ENCODE data around the gene TMPRSS11B.
A peak's percentile ranks its signal among the peaks of the same experiment; 100 is the strongest.
"Not testable (repeated sequence)": the region's sequence is repeated elsewhere in the genome, so short reads cannot be mapped to it uniquely, and the experiment has no call there.

The TMPRSS11B gene, protein sequence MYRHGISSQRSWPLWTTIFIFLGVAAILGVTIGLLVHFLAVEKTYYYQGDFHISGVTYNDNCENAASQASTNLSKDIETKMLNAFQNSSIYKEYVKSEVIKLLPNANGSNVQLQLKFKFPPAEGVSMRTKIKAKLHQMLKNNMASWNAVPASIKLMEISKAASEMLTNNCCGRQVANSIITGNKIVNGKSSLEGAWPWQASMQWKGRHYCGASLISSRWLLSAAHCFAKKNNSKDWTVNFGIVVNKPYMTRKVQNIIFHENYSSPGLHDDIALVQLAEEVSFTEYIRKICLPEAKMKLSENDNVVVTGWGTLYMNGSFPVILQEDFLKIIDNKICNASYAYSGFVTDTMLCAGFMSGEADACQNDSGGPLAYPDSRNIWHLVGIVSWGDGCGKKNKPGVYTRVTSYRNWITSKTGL

GRCh38 chr4:68245594-68245993 lies at the start of gene TMPRSS11B:
TMPRSS11B (minus strand) TSS chr4:68245694; CDS start chr4:68245558, 136 bp downstream.
- FAIRE-seq (no peak), DNase-seq (ENCODE audit: insufficient read length, low spot score) (no peak)
- no peak for TF ChIP-seq CTCF (IDR thresholded peaks at IDR 0.05; ENCODE audit: insufficient read depth, missing control alignments)

DNA sequence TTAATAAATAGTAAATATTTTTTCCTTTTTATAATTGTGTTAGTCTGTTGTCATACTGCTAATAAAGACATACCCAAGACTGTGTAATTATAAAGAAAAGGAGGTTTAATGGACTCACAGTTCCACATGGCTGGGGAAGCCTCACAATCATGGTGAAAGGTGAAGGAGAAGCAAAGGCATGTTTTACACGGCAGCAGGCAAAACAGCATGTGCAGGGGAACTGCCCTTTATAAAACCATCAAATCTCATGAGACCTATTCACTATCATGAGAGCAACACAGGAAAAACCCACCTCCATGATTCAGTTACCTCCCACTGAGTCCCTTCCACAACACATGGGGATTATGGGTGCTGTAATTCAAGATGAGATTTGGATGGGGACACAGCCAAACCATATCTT lies 45.8 kb upstream of the TMPRSS11B start:
- no peak for FAIRE-seq
- DNase-seq (ENCODE audit: insufficient read length, low spot score) = no peak
- TF ChIP-seq CTCF (IDR thresholded peaks at IDR 0.05; ENCODE audit: insufficient read depth, missing control alignments) = no peak

GRCh38 chr4:68288393-68288740 lies 42.9 kb upstream of the TMPRSS11B start:
- no peak for FAIRE-seq
- no peak for TF ChIP-seq CTCF (IDR thresholded peaks at IDR 0.05; ENCODE audit: insufficient read depth, missing control alignments)
- no peak for DNase-seq (ENCODE audit: insufficient read length, low spot score)

GRCh38 chr4:68287704-68288392 lies 42.4 kb upstream of the TMPRSS11B start:
- no peak for TF ChIP-seq CTCF (IDR thresholded peaks at IDR 0.05; ENCODE audit: insufficient read depth, missing control alignments)
- DNase-seq (ENCODE audit: insufficient read length, low spot score) = no peak
- no peak for FAIRE-seq

DNA sequence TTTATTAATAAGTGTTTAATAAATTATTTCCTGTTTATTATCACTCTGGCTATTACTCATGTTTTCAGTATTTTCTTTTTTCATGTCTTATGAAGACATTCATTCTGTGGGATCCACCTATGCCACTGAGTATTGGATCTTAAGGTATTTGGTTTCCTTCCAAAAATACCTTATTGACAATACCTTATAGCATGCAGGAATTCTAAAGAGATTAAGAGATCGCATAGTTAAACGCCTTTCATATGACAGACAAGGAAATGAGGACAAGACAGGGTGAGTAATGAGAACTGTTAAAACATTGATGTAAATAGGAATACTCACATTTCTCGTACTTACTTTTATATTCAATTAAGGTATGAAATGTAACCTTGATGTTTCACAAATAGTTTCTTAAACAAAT lies 38.2 kb upstream of the TMPRSS11B start:
- FAIRE-seq = peak; percentile 35
- no peak for DNase-seq (ENCODE audit: insufficient read length, low spot score)
- no peak for TF ChIP-seq CTCF (IDR thresholded peaks at IDR 0.05; ENCODE audit: insufficient read depth, missing control alignments)

GRCh38 chr4:68283095-68283494 lies 37.6 kb upstream of the TMPRSS11B start:
- FAIRE-seq = no peak
- DNase-seq (ENCODE audit: insufficient read length, low spot score) = no peak
- no peak for TF ChIP-seq CTCF (IDR thresholded peaks at IDR 0.05; ENCODE audit: insufficient read depth, missing control alignments)

DNA sequence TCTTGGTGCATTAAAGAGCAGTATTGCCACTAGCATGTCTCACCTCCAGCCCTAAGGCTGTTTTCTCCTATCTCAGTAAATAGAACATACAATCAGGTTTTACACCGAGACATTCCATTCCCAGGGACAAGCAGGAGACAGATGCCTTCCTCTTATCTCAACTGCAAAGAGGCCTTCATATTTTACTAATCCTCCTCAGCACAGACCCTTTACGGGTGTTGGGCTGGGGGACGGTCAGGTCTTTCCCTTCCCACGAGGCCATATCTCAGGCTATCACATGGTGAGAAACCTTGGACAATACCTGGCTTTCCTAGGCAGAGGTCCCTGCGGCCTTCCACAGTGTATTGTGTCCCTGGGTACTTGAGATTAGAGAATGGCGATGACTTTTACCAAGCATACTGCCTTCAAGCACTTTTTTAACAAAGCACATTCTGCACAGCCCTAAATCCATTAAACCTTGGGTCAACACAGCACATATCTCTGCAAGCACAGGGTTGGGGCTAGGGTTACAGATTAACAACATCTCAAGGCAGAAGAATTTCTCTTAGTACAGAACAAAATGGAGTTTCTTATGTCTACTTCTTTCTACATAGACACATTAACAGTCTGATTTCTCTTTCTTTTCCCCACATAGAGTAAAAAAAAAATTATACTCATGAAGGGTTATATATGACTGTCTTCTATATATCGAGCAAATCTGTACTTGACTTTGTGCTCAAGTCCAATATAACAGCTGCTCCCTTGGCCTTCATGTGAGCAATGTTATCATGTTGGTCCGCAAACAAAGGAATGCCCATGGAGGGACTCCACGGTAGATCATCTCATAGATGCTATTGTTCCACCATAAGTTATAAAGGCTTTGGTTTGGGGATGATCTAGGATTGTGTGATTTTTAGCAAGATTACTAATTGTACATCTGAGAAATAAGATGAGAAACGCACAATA lies 36.6 kb upstream of the TMPRSS11B start:
- DNase-seq (ENCODE audit: insufficient read length, low spot score); FAIRE-seq: not testable (repeated sequence)
